Amniotic stem cell (primary cell): Measurements from ENCODE around the gene CAMSAP1.

ENCODE experiments used
- DNase-seq: peaks from one replicate; lab custom pipeline; 2025; lab: John Stamatoyannopoulos, UW

Gene CAMSAP1

DNA sequence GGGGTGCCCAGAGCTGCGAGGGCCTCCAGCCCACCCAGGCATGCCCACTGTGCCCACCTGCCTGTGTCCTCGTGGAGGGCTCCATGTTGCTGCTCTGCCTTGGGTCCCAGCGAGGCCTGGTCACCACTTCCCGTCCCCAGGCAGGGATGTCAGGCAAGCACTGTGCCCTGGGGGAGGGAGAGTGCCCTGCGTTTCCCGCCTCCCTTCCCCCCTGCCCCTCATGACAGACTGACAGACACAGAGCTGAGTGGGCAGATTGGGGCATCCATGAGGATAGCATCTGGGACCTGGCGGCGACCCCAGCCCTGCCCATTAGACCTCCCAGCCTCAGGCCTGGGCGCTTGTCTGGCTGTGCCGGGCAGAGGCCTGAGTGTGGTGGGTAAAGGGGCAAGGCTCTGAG, 148.5 kb downstream of the CAMSAP1 start:
- DNase-seq, result no peak
